IPS-NIHi11 (cell line): Measurements from ENCODE around the gene CYB561.

Experiments used
- DNase-seq: peaks from one replicate; pipeline ENCODE4 v3.0.0; 2012; ENCODE audit warnings: mixed read lengths, low spot score

CYB561 gene

DNA sequence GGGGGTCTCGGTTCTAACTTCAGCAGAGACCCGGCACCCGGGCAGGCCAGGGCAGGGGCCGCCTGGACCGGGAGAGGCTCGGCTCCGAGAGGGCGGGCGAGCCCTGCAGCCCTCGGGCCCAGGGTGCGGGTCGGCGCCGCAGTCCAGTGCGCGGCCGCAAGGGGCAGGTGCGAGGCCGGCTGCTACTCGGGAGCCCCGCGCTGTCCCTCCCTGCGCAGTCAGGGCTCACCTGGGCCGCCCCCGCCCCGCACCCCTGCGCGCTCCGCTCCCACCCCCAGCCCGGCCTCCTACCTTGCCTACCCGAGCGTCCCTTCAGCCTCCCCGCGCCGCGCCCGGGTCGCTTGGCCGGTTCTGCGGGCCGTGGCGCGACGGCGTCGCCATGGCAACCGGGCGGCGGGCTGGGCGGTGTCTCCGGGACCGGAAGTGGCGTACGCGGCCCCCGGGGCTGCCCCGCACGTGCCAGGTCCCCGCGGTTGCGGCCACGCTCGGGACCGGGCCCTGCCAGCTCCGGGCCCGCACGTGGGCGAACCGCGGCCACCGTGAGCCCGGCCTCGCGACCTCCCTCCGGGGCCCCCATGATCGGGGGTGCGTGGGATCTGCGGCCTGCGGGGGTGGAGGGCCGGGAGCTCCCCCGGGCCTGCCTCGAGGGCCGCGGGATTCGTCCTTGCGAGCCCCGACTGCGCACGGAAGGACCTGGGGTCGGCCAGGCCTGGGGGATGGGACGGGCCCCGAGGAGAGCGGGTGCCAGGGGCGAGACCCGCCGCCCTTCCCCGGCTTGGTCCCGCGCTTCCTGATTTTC, at the start of gene CYB561:
Gene CYB561 (minus strand): TSS at position 353 of the 799 bp plus-strand sequence. CDS start 8,759 bp downstream, outside the sequence.
- peak; percentile 95 for DNase-seq

DNA sequence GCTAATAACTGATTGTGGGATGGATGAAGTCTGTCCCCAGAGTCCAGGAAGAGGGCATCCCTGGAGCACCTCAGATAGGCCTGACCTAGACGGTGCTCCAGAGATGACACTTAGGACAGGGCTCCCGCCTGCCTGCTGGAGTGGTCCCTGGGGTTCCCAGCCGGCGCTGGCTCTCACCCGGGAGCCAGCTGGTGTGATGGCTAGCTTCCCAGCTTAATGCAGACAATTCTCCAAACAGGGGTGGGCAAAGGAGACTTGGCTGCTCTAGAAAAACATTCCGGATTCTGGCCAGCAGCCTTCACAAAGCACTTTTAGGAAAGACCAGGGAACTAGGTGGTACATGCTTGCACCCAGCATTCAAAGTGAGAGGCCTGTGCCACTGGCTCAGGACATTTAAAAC, 49.4 kb upstream of the CYB561 start:
- no peak for DNase-seq

- DNase-seq = no peak
These were observed 48.3 kb upstream of the CYB561 start for GRCh38 chr17:63494300-63494928.

- DNase-seq = no peak
These were observed 47.3 kb upstream of the CYB561 start for GRCh38 chr17:63493411-63493810.

- DNase-seq = no peak
These were observed 46.8 kb upstream of the CYB561 start for GRCh38 chr17:63492940-63493339.

- no peak for DNase-seq
These were observed 46.0 kb upstream of the CYB561 start for GRCh38 chr17:63491977-63492618.

- DNase-seq = no peak
These were observed 45.3 kb upstream of the CYB561 start for GRCh38 chr17:63491413-63491812.

DNA sequence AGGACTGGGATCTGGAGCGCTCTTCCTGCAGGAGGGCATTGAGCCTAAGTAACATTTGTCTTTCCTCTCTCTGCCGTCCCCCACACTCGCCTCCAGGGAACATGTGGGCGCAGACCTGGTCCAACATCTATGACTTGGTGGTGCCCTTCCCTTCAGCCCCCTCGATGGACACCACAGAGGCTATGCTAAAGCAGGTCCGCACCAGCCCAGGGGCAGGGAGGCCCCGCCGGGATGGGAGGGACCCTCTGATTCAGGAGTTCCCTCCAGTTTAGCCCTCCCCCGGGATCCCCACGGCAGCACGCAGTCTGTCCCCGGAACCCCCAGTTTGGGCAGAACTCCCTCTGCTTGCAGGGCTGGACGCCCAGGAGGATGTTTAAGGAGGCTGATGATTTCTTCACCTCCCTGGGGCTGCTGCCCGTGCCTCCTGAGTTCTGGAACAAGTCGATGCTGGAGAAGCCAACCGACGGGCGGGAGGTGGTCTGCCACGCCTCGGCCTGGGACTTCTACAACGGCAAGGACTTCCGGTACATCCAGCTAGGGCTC, 44.8 kb upstream of the CYB561 start:
- no peak for DNase-seq

DNA sequence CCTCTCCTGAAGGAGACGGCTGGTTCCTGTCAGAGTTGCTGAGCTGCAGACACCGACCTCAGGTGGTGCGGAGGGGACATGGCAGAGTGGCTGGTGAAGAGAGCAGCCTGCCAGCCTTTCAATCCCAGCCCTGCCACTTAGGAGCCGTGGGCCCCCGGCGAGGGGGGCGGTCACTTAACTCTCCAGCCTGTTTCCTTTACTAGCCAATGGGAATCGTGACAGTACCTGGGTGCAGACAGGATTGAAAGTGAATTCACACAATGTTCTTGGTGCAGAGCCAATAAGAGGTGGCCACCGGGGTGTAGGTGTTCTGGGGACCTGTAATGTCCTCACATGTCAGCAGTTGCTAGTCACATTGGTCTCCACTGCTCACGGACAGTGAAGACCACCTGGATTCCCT, 44.2 kb upstream of the CYB561 start:
- peak; percentile 62 for DNase-seq

GRCh38 chr17:63489291-63489690, 43.2 kb upstream of the CYB561 start:
- no peak for DNase-seq

- no peak for DNase-seq
These were observed 42.7 kb upstream of the CYB561 start for GRCh38 chr17:63488851-63489250.

GRCh38 chr17:63487014-63487339, 40.9 kb upstream of the CYB561 start:
- no peak for DNase-seq

DNA sequence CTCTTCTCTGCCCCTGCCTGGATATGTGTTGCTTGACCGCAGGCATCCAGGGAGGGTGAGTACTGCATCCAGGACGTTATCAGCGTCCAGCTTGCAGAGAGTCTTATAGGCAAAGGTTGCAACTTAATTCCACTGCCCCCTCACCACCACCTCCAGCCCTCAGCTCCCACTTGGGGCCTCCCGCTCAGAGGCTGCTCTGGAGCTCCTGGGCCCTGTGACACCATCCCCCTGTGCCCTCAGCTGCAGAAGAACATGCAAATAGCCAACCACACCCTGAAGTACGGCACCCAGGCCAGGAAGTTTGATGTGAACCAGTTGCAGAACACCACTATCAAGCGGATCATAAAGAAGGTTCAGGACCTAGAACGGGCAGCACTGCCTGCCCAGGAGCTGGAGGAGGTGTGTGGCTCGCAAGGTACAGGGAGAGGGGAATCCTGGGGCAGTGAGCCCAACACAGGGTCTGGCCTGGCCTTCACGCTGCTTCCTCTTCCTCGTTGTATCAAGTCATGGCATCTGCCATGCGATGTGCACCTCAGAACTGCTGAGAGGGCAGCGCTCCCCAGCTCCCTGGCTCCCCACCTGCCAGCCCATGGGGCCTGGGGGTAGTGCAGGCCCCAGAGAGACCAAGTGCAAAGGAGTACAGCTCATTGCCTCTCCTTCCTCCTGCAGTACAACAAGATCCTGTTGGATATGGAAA, 40.4 kb upstream of the CYB561 start:
- DNase-seq = no peak

DNA sequence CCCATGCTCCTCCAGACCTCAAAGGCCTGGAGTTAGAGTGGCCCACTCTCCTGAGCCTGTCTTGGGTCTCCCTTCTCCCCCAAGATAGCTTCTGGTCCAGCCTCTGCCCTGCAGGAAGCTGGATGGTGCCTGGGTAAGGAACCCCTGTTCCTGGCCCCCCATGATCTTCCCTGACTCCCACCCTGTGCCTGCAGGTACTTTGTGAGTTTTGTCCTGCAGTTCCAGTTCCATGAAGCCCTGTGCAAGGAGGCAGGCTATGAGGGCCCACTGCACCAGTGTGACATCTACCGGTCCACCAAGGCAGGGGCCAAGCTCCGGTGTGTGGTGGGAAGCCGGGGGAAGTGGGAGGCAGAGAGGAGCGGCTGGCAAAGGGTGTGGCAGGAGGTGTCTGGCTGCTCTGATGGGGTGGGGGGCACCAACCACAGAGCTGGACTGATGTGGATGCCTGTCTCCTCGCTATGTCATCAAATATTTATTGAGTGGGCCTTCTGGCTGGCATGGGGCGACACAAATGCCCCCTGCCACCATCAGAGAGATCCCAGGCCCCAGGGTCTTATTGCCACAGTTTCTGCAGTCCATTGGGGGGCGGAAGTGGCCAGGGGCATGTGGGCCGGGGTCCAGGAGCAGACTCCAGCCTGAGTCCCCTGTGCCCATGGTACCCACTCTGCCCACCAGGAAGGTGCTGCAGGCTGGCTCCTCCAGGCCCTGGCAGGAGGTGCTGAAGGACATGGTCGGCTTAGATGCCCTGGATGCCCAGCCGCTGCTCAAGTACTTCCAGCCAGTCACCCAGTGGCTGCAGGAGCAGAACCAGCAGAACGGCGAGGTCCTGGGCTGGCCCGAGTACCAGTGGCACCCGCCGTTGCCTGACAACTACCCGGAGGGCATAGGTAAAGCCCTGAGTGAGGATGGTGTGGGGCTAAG, 37.8 kb upstream of the CYB561 start:
- no peak for DNase-seq

GRCh38 chr17:63483038-63483437, 36.9 kb upstream of the CYB561 start:
- DNase-seq = no peak

GRCh38 chr17:63482509-63482908, 36.4 kb upstream of the CYB561 start:
- DNase-seq = no peak

DNA sequence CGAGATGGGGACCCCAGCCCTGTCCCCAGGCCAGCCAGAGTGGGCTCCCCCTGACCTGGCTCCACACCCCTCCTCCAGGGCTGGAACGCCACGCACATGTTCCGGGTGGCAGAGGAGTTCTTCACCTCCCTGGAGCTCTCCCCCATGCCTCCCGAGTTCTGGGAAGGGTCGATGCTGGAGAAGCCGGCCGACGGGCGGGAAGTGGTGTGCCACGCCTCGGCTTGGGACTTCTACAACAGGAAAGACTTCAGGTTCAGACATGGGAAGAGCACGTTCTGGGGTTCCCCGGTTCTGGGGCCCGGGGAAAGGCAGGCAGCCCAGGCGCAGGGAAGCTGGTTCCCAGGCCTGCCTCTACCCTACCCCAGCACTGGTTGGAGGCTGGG, 35.4 kb upstream of the CYB561 start:
- DNase-seq = no peak

GRCh38 chr17:63480826-63481487, 34.9 kb upstream of the CYB561 start:
- no peak for DNase-seq

DNA sequence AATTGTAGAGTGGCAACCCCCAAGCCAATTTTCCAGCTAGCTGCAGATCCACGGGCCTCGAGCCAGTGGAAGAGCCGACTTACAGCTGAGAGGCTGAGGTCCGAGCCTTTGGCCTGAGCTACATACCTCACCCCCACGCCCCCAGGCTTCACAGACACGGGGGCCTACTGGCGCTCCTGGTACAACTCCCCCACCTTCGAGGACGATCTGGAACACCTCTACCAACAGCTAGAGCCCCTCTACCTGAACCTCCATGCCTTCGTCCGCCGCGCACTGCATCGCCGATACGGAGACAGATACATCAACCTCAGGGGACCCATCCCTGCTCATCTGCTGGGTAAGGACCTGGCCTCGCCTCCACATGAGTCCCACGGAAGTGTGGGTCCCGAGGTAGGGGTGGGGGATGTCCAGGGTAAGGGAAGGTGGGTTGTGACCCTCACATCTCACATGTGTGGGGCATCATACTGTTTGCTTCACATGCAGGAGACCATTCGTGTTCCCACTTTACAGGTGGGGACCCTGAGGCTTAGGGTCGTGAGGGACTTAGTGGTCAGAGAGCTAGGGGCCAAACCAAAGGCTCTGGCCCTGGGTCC, 34.2 kb upstream of the CYB561 start:
- no peak for DNase-seq

- no peak for DNase-seq
These were observed 33.5 kb upstream of the CYB561 start for GRCh38 chr17:63479495-63480184.
